Osteocyte (in vitro differentiated cells): Measurements from ENCODE around the gene SHFL. TPM values are rescaled to one million over a fixed set of nuclear protein-coding genes. Genes with fewer than 3 reads are reported as not detected.

Source experiments
- DNase-seq: peaks from one replicate; pipeline ENCODE4 v3.0.0; 2021; ENCODE audit warnings: mixed read lengths; ENCODE audit not compliant: unreplicated experiment; ENCODE audit errors: extremely low spot score
- H3K27ac Mint-ChIP-seq: one replicate; pipeline ENCODE4 v1.8.0; 2021; ENCODE audit warnings: mild to moderate bottlenecking, mixed read lengths; ENCODE audit not compliant: unreplicated experiment
- H3K27me3 Mint-ChIP-seq: one replicate; pipeline ENCODE4 v1.8.0; 2021; ENCODE audit warnings: mixed read lengths; ENCODE audit not compliant: unreplicated experiment
- H3K36me3 Mint-ChIP-seq: one replicate; pipeline ENCODE4 v1.8.0; 2021; ENCODE audit warnings: mixed read lengths; ENCODE audit not compliant: unreplicated experiment
- H3K4me1 Mint-ChIP-seq: one replicate; pipeline ENCODE4 v1.8.0; 2021; ENCODE audit warnings: mixed read lengths; ENCODE audit not compliant: unreplicated experiment
- H3K4me3 Mint-ChIP-seq: one replicate; pipeline ENCODE4 v1.8.0; 2021; ENCODE audit warnings: mild to moderate bottlenecking, moderate library complexity, mixed read lengths; ENCODE audit not compliant: unreplicated experiment
- H3K9me3 Mint-ChIP-seq: one replicate; pipeline ENCODE4 v1.8.0; 2021; ENCODE audit warnings: mixed read lengths; ENCODE audit not compliant: unreplicated experiment
- CTCF ChIP-seq: fragments of 200-600 bp; sonication (generic); IDR thresholded peaks from 2 replicates; pipeline ENCODE4 v1.5.0; 2021; ENCODE audit warnings: antibody characterized with exemption, mild to moderate bottlenecking, moderate library complexity
- total RNA-seq: library from RNA; stranded (reverse); gene quantifications from 2 replicates; pipeline ENCODE4 v1.2.1, GENCODE V29; 2021

SHFL gene
- total RNA-seq, 1 donor from 2014 or later = 38.7 TPM

GRCh38 chr19:10133596-10133995 is 47.5 kb downstream of the SHFL start:
- Mint-ChIP-seq H3K36me3 (peaks cover 13% of the 10 kb centered on the region), H3K27me3 (no peaks in the 10 kb centered on the region), H3K9me3 (no peaks in the 10 kb centered on the region), H3K4me1 (no peaks in the 10 kb centered on the region), H3K4me3 (no peak overlapping the region), H3K27ac (no peak overlapping the region)
- no peak for TF ChIP-seq CTCF
- DNase-seq = no peak

GRCh38 chr19:10134040-10134439 is 47.9 kb downstream of the SHFL start:
- Mint-ChIP-seq H3K4me3 (no peak overlapping the region), H3K27ac (no peak overlapping the region), H3K36me3 (peaks cover 13% of the 10 kb centered on the region), H3K27me3 (no peaks in the 10 kb centered on the region), H3K9me3 (no peaks in the 10 kb centered on the region), H3K4me1 (no peaks in the 10 kb centered on the region)
- no peak for DNase-seq
- no peak for TF ChIP-seq CTCF

- H3K9me3 Mint-ChIP-seq = no peaks in the 10 kb centered on the region
- no peaks in the 10 kb centered on the region for H3K27me3 Mint-ChIP-seq
- no peak overlapping the region for H3K27ac Mint-ChIP-seq
- H3K4me1 Mint-ChIP-seq = no peaks in the 10 kb centered on the region
- TF ChIP-seq CTCF = no peak
- H3K4me3 Mint-ChIP-seq = no peak overlapping the region
- peaks cover 15% of the 10 kb centered on the region for H3K36me3 Mint-ChIP-seq
- no peak for DNase-seq
These were observed 49.6 kb downstream of the SHFL start for GRCh38 chr19:10135551-10136334.

- TF ChIP-seq CTCF = no peak
- H3K4me3 Mint-ChIP-seq = no peak overlapping the region
- H3K27me3 Mint-ChIP-seq = no peaks in the 10 kb centered on the region
- H3K4me1 Mint-ChIP-seq = no peaks in the 10 kb centered on the region
- H3K36me3 Mint-ChIP-seq = peaks cover 25% of the 10 kb centered on the region
- no peaks in the 10 kb centered on the region for H3K9me3 Mint-ChIP-seq
- DNase-seq = no peak
- no peak overlapping the region for H3K27ac Mint-ChIP-seq
These were observed 50.8 kb downstream of the SHFL start for GRCh38 chr19:10136936-10137335.

- Mint-ChIP-seq H3K9me3 (no peaks in the 10 kb centered on the region), H3K36me3 (peaks cover 22% of the 10 kb centered on the region), H3K4me1 (no peaks in the 10 kb centered on the region), H3K4me3 (no peak overlapping the region), H3K27me3 (no peaks in the 10 kb centered on the region), H3K27ac (no peak overlapping the region)
- TF ChIP-seq CTCF = no peak
- DNase-seq = no peak
These were observed 51.9 kb downstream of the SHFL start for GRCh38 chr19:10137751-10138682.
